Activated T-cell treated with anti-CD3 and anti-CD28 coated beads for 4 hours (primary cell): ENCODE measurements around the gene TSPAN1.
A peak's percentile ranks its signal among the peaks of the same experiment; 100 is the strongest.

Experiments used
- DNase-seq: peaks from one replicate; pipeline ENCODE4 v3.0.0-alpha.2; 2020

Gene TSPAN1

GRCh38 chr1:46188295-46189030 lies 13.6 kb downstream of the TSPAN1 start:
- no peak for DNase-seq

- DNase-seq: no peak
These were observed 15.7 kb downstream of the TSPAN1 start for GRCh38 chr1:46190539-46190938.

DNA sequence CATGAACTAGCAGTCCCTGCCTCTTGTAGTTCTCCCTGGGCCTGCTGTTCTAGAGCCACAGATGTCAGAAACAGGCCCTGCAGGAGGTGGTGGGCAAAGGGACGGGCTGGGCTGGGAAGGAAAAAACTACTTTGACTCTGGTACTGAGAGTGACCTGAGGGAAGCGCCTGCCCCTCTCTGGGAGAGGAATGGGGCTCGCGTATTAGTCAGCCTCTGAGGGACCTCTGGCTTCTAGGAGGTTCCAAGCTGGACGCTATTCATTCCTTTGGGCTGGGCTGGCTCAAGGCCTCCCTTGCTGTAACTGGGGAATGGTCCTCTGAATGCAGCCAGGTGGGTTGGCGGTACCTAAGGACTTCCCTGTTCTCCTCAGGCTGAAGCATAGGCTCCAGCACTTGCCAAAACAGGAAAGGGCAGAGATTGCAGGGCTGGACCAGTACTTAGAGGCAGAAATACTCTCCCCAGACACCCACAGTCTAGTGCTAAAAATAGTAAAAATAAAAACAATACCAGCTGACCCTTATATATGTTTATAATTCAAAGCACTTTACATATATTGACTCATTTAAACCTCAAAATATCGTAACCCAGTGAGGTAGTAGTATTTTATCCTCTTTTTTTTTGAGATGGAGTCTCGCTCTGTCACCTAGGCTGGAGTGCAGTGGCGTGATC lies 16.3 kb downstream of the TSPAN1 start:
- DNase-seq: no peak

- no peak for DNase-seq
These were observed 17.3 kb downstream of the TSPAN1 start for GRCh38 chr1:46192171-46192570.

- DNase-seq: no peak
These were observed 18.4 kb downstream of the TSPAN1 start for GRCh38 chr1:46193285-46193684.

- DNase-seq: no peak
These were observed 19.2 kb downstream of the TSPAN1 start for GRCh38 chr1:46193984-46194570.

DNA sequence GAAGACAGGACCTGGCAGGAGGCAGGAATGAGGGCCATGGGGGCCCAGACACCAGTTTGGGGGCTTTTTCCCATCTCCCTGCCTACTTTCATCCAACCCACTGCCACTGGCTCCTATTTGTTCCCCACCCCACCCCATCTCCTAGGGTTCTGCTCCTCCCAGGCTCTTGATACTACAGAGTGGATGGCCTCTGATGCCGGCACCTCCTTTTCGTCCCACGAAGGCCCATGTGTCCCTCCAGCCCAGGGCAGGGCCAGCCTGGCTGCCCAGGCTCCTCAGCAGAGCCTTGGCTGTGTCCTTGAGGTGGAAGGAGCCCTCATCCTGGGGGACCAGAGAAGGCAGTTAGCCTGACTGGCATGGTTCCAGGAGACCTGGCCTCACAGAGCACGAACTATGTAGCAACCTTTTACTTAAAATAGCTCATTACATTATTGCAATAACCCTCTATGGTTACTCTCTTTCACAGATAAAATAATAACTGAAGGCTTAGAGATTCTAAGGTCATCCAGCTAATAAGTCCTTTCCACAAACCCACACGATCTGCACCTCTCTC lies 19.8 kb downstream of the TSPAN1 start:
- DNase-seq: no peak

- DNase-seq: no peak
These were observed 21.7 kb downstream of the TSPAN1 start for GRCh38 chr1:46196609-46197008.

DNA sequence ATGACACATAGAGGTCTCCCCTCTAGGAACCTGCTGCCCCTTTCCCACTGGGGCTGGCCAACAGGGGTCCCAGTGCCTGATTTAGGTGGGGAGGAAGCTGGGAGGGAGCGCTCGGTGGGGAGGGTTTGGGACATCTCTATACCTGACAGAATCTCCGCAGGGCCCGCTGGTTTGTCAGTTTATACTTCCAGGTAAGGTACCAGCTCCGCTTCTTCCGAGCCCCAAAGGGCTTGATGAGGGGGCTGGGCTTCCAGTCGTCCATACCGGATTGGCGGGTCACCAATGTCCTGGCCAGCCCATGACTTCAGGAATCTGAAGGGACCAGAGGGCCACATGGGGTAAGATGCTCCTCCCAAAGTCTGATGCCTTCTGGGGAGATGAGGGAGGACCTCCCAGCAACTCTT lies 22.7 kb downstream of the TSPAN1 start:
- no peak for DNase-seq

GRCh38 chr1:46197964-46198811 lies 23.3 kb downstream of the TSPAN1 start, which contains the start of gene POMGNT1:
Gene POMGNT1, minus strand, starts transcription at chr1:46198434. Its CDS starts 613 bp downstream, at chr1:46197821.
- DNase-seq: peak; percentile 68

DNA sequence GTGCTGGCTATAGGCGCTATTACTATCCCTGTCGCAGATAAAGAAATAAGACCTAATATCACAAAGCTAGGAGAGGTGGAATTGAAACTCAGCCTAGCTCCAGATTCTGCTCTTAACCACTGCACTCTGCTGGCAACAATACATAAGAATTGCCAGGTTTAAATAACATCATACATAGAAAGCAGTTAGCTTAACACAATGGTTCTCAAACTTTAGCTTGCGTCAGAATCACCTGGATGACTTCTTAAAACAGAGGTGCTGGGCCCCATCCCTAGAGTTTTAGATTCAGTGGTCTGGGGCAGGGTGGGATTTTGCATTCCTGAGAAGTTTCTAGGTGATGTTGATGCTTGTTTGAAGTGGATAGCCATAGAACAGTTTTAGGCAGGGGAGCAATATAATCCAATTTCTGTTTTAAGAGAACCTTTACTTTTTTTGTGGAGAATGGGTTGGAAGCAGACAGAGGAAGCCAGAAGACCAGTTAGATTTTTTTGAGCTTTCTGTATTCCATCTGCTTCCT lies 24.4 kb downstream of the TSPAN1 start:
- DNase-seq: no peak

DNA sequence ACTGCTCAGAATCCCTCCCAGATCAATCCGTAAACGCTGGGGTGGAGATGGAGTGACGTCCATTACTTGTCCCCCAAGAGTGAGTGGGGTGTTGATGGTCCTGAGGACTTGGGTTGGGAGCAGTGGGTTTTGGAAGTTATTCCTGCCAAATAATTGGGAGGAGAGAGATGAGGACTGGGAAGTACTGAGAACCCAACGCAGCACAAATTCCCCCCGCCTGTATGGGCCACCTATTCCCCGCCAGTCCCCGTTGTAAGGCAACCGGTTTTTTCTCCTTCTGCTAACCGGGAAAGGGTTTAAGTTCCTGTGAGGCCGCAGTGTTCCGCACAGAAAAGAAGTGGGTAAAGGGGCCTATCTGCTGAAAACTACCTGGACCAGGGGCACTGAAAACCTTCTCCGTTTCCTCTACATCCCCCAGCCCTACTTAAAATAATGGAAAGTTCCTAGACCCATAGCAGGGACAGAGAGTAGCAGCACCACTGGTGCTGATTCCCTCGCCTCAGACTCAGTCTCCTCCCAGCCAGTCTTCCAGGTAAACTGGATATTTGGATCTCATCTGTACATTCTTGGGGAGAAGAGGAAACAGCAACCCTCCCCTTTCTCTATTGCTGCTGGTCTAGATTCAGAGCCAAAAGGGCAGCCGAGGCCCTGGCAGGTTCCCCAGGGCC lies 29.0 kb downstream of the TSPAN1 start:
- DNase-seq: no peak

DNA sequence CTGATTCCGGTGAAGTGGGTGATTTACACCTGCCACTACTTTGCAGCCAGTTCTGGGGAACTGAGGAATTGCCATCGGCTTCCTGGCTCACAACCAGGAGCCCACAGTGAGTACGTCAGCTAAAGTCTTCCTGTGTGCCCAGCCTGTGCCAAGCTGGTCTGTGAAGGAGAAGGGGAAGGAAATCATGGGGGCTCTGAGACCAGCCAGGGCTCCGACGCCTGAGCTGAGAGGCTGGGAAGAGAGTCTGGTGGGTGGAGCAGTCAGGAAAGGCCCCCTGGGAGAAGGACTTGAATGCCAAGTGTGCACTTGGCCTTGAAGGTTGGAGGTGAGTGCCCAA lies 29.5 kb downstream of the TSPAN1 start:
- no peak for DNase-seq

DNA sequence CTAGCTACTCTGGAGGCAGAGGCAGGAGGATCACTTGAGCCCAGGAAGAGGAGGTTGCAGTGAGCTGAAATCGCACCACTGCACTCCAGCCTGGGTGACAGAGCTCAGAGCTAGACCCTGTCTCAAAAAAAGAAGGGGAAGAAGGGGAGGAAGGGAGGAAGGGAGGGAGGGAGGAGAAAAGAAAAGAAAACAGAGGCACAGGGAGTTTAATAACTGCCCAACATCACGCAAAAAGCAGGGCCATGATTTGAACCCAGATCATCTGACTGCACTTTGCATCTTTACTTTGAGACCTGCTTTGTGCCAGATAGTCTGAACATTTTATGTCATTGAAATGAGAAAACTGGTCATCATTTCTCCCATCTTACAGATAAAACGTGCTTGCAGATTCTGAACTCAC lies 30.3 kb downstream of the TSPAN1 start:
- no peak for DNase-seq

GRCh38 chr1:46205791-46206190 lies 30.9 kb downstream of the TSPAN1 start:
- no peak for DNase-seq

- no peak for DNase-seq
These were observed 31.5 kb downstream of the TSPAN1 start for GRCh38 chr1:46206399-46206798.

- no peak for DNase-seq
These were observed 35.7 kb downstream of the TSPAN1 start for GRCh38 chr1:46210561-46210960.

GRCh38 chr1:46211051-46211450 lies 36.2 kb downstream of the TSPAN1 start:
- no peak for DNase-seq

DNA sequence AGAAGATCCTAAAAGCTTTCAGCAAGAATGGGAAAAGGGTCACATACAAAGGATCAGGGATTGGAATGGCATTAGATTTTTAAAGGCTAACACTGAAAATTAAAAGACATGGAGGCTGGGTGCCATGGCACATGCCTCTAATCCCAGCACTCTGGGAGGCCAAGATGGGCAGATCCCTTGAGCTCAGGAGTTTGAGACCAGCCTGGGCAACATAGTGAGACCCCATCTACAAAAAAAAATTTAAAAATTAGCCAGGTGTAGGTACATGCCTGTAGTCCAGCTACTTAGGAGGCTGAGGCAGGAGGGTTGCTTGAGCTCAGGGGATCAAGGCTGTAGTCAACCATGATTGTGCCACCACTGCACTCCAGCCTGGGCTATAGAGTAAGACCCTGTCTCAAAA lies 40.6 kb downstream of the TSPAN1 start:
- DNase-seq: no peak

DNA sequence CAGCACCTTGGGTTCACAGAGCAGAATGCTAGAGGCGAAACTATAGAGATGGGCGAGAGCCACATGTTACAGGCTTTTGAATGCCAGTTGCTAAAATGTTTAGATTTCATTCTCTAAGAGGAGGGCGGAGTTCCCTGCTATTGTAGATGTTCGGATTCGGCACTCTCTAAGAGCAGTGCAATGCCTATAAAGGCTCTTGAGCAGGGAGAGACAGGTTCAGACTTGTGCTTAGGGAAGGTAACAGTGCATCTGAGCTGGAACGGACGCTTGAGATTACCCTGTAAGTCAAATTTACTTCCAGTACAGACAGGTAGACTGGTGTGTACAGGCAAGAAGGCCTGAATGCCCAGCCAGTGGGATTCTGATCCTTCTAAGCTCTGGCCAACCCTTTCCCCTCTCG lies 43.6 kb downstream of the TSPAN1 start:
- DNase-seq: no peak

DNA sequence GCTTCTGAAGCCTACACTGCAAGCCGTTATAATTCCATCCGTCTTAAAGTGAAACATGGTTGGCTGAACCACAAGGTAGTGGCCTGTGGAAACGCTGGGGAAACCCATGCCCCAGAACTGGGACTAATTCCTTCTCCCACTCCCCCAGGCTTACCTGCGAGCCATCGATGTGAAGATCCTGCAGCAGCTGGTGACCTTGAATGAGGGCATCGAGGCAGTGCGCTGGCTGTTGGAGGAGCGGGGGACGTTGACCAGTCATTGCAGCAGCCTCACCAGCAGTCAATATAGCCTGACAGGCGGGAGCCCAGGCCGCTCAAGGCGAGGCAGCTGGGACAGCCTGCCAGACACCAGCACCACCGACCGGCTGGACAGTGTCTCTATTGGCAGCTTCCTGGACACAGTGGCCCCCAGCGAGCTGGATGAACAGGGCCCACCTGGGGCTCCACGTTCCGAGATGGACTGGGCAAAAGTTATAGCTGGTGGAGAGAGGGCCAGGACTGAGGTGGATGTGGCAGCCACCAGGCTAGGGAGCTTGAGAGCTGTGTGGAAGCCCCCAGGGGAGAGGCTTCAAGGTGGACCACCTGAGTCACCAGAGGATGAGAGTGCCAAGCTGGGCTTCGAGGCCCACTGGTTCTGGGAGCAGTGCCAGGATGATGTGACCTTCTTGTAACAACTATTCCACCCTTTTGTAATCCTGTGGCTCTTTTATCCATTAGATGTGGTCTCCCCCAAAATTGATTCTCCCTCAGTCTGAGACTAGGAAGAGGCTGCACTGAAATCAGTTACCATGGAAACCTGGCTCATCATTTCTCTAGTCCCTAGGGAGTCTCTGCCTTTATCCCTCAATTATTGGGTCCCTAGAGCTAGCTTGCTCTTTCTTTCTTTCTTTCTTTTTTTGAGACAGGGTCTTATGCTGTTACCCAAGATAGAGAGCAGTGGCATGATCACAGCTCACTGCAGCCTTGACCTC lies 44.9 kb downstream of the TSPAN1 start:
- DNase-seq: no peak
